A549 treated with GW870086 at 1 μM for 4 hours (cell line): ENCODE data around the gene RMND5B. TPM values are rescaled to one million over a fixed set of nuclear protein-coding genes. Genes with fewer than 3 reads are reported as not detected.

ENCODE experiments used
- total RNA-seq: library from RNA; stranded (reverse); fragments of 200-300 nt; extraction: Qiagen RNA extraction; gene quantifications from 5 replicates; pipeline ENCODE4 v1.2.3, GENCODE V29; 2022; ENCODE audit warnings: low read depth

Gene RMND5B
- 22.3 to 30.9 TPM (median 29.4 TPM) in 5 replicates for total RNA-seq

GRCh38 chr5:178130576-178131445 lies at the start of gene RMND5B:
TSS of gene RMND5B (plus strand) at chr5:178131014. CDS start at chr5:178138120, 7,106 bp downstream.

GRCh38 chr5:178113141-178113787 lies 17.6 kb upstream of the RMND5B start, which contains the start of gene N4BP3:
TSS of gene N4BP3 (plus strand) at chr5:178113532. CDS start at chr5:178119584, 6,052 bp downstream.

GRCh38 chr5:178153530-178154340 lies 22.9 kb downstream of the RMND5B start, which contains the start of gene NHP2:
TSS of gene NHP2 (minus strand) at chr5:178153885. CDS start at chr5:178153817, 68 bp downstream.

DNA sequence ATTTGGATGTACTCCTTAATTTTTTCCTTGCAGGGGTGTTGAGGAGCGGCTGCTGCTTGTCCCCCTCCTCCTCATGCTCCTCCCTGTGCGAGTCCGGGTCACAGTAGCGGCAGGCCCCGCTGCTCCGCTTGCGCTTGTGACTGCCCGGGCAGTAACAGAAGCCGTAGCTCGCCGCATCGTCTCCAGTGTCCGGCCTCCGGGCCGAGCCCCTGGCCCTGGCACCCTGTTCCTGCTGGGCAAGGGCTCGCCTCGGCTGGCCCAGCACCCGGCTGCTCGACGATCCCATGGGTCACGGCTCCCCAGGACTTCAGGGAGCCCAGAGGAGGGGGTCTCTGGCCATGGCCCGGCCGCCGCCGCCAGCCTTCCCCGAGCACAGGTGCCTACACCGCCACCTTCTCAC lies 56.2 kb downstream of the RMND5B start, which contains the start of gene GMCL2:
Gene GMCL2 (minus strand): TSS at position 358 of the 400 bp plus-strand sequence. CDS start 72 bp downstream, at position 286.

Other genes starting within 250 kb of the RMND5B start
- gene PROP1, start 134.8 kb upstream of the RMND5B start, total RNA-seq: 0.19 TPM in 1 of 5 replicates, not detected in the others
- gene N4BP3, start 17.5 kb upstream of the RMND5B start, total RNA-seq: 0.67 to 1.00 TPM (median 0.86 TPM) in 5 replicates
- 380 to 478 TPM (median 408 TPM) in 5 replicates for gene NHP2, start 22.9 kb downstream of the RMND5B start, total RNA-seq
- gene GMCL2, start 56.4 kb downstream of the RMND5B start, total RNA-seq: not detected in 5 replicates
- gene HNRNPAB, start 73.5 kb downstream of the RMND5B start, total RNA-seq: 312 to 335 TPM (median 319 TPM) in 5 replicates
- gene PHYKPL, start 101.8 kb downstream of the RMND5B start, total RNA-seq: 4.3 to 9.8 TPM (median 8.3 TPM) in 5 replicates